ENCODE data around the gene ASIC5.

Gene ASIC5

DNA sequence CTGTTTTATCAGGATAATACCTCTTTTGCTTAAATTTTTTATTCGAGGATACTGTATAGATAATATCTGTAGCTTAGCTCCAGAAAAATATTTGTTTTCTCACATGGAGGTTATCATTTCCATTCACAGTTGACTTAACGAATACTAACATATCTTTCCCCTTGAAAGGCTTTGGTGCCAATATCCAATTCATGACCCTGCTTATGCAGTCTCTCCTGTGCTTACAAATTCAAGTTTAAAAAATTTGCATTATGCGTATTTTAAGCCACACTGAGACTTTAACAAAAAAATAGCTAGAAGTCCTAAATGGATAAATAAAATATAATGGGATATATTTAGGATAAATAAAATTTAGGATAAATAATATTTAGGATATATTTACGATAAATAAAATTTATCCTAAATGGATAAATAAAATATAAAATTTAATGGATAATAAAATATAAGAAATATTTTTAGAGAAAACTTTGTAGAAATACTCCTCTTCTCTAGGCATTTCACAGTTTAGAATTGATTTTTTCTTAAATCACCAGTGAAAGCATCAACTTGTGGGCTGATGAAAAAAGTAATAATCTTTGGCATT, 84.7 kb downstream of the ASIC5 start:
- TF ChIP-seq, protein P1, sequence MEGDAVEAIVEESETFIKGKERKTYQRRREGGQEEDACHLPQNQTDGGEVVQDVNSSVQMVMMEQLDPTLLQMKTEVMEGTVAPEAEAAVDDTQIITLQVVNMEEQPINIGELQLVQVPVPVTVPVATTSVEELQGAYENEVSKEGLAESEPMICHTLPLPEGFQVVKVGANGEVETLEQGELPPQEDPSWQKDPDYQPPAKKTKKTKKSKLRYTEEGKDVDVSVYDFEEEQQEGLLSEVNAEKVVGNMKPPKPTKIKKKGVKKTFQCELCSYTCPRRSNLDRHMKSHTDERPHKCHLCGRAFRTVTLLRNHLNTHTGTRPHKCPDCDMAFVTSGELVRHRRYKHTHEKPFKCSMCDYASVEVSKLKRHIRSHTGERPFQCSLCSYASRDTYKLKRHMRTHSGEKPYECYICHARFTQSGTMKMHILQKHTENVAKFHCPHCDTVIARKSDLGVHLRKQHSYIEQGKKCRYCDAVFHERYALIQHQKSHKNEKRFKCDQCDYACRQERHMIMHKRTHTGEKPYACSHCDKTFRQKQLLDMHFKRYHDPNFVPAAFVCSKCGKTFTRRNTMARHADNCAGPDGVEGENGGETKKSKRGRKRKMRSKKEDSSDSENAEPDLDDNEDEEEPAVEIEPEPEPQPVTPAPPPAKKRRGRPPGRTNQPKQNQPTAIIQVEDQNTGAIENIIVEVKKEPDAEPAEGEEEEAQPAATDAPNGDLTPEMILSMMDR (IDR thresholded peaks at IDR 0.05; ENCODE audit: control insufficient read depth, extremely low read depth, insufficient read depth) = no peak
- no peak for DNase-seq (ENCODE audit: low read depth)
- H3K4me3 ChIP-seq (ENCODE audit: low read depth, low read length) = no peak overlapping the region

DNA sequence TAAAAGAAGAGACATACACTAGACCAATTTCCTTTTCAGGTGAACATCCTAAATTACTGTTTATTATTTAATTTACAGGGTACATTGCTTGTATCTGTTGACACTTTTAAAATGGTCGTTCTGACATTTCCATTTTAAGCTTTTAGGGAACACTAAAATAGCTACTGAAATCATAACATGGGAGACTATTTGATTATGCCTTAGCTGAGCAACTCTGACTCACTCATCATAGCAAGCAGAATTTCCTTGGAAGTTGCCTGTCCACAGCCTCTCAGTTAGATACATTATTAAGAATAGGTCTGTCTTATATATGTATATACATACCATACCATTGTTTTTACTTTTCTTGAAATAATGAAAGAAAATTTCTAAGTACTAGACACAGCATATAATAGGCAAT, 85.3 kb downstream of the ASIC5 start:
- no peak for DNase-seq (ENCODE audit: low read depth)
- TF ChIP-seq, protein P1 (IDR thresholded peaks at IDR 0.05; ENCODE audit: control insufficient read depth, extremely low read depth, insufficient read depth) = no peak
- no peak overlapping the region for H3K4me3 ChIP-seq (ENCODE audit: low read depth, low read length)

All from LNCaP clone FGC (cell line).